H9 (cell line): ENCODE measurements around the gene C12orf57. TPM values are rescaled to one million over a fixed set of nuclear protein-coding genes. Genes with fewer than 3 reads are reported as not detected.

Source experiments
- DNase-seq: peaks from one replicate; pipeline ENCODE4 v3.0.0-alpha.2; 2017
- H2AFZ ChIP-seq: one replicate; pipeline ENCODE4 v1.6.1; 2013; ENCODE audit warnings: mild to moderate bottlenecking, low read length, control low read depth, moderate library complexity
- H2AK5ac ChIP-seq: 2 replicates; pipeline ENCODE4 v1.6.1; 2013; ENCODE audit warnings: low read length, control low read depth, mixed read lengths; ENCODE audit not compliant: insufficient read length
- H2BK120ac ChIP-seq: one replicate; pipeline ENCODE4 v1.6.1; 2013; ENCODE audit warnings: low read depth, mild to moderate bottlenecking, low read length, control low read depth, inconsistent platforms; ENCODE audit not compliant: poor library complexity, severe bottlenecking
- H2BK12ac ChIP-seq: 2 replicates; pipeline ENCODE4 v1.6.1; 2013; ENCODE audit warnings: low read length, control low read depth, mixed read lengths, low read depth; ENCODE audit not compliant: insufficient read length
- H2BK15ac ChIP-seq: 2 replicates; pipeline ENCODE4 v1.6.1; 2013; ENCODE audit warnings: low read depth, low read length, control low read depth
- H2BK20ac ChIP-seq: one replicate; pipeline ENCODE4 v1.6.1; 2013; ENCODE audit warnings: low read depth, mild to moderate bottlenecking, low read length, control low read depth, inconsistent platforms; ENCODE audit not compliant: poor library complexity, severe bottlenecking
- H2BK5ac ChIP-seq: 2 replicates; pipeline ENCODE4 v1.6.1; 2013; ENCODE audit warnings: low read length, control low read depth, mixed read lengths; ENCODE audit not compliant: insufficient read length
- H3K14ac ChIP-seq: 2 replicates; pipeline ENCODE4 v1.6.1; 2013; ENCODE audit warnings: low read length, control low read depth; ENCODE audit not compliant: insufficient read depth
- H3K18ac ChIP-seq: 2 replicates; pipeline ENCODE4 v1.6.1; 2013; ENCODE audit warnings: low read depth, mild to moderate bottlenecking, mixed read lengths, low read length, control low read depth; ENCODE audit not compliant: insufficient read length
- H3K23ac ChIP-seq: 2 replicates; pipeline ENCODE4 v1.6.1; 2013; ENCODE audit warnings: low read length, control low read depth, mixed read lengths, low read depth; ENCODE audit not compliant: insufficient read length
- H3K23me2 ChIP-seq: 2 replicates; pipeline ENCODE4 v1.6.1; 2013; ENCODE audit warnings: low read depth, mild to moderate bottlenecking, mixed read lengths, low read length, control low read depth; ENCODE audit not compliant: insufficient read length, poor library complexity, severe bottlenecking
- H3K27ac ChIP-seq: 2 replicates; pipeline ENCODE4 v1.5.1; 2013; ENCODE audit warnings: low read length, control low read depth, mixed read lengths, low read depth; ENCODE audit not compliant: insufficient read length
- H3K27me3 ChIP-seq: 2 replicates; pipeline ENCODE4 v1.6.1; 2013; ENCODE audit warnings: low read length, control low read depth, inconsistent platforms; ENCODE audit not compliant: insufficient read depth
- H3K4ac ChIP-seq: 2 replicates; pipeline ENCODE4 v1.6.1; 2013; ENCODE audit warnings: low read depth, mild to moderate bottlenecking, control low read depth, inconsistent platforms, low read length, moderate library complexity
- H3K4me1 ChIP-seq: 2 replicates; pipeline ENCODE4 v1.6.1; 2013; ENCODE audit warnings: low read length, control low read depth, inconsistent platforms; ENCODE audit not compliant: insufficient read depth
- H3K4me2 ChIP-seq: 2 replicates; pipeline ENCODE4 v1.6.1; 2013; ENCODE audit warnings: low read length, control low read depth, mixed read lengths; ENCODE audit not compliant: insufficient read length, insufficient read depth
- H3K56ac ChIP-seq: 2 replicates; pipeline ENCODE4 v1.6.1; 2013; ENCODE audit warnings: low read depth, mild to moderate bottlenecking, mixed read lengths, low read length, control low read depth; ENCODE audit not compliant: insufficient read length
- H3K79me1 ChIP-seq: 2 replicates; pipeline ENCODE4 v1.6.1; 2013; ENCODE audit warnings: low read depth, mild to moderate bottlenecking, moderate library complexity, low read length, control low read depth, inconsistent platforms; ENCODE audit not compliant: insufficient read depth, poor library complexity, severe bottlenecking
- H3K79me2 ChIP-seq: 2 replicates; pipeline ENCODE4 v1.6.1; 2013; ENCODE audit warnings: low read length, control low read depth, inconsistent platforms; ENCODE audit not compliant: insufficient read depth
- H3K9ac ChIP-seq: 2 replicates; pipeline ENCODE4 v1.6.1; 2013; ENCODE audit warnings: low read length, control low read depth, mixed read lengths; ENCODE audit not compliant: insufficient read length; ENCODE audit errors: extremely low read depth
- H3K9me3 ChIP-seq: one replicate; pipeline ENCODE4 v1.6.1; 2013; ENCODE audit warnings: low read depth, low read length, inconsistent platforms; ENCODE audit not compliant: control insufficient read depth
- H3T11ph ChIP-seq: one replicate; pipeline ENCODE4 v1.6.1; 2013; ENCODE audit warnings: mild to moderate bottlenecking, low read length, control low read depth, inconsistent platforms
- H4K20me1 ChIP-seq: one replicate; pipeline ENCODE4 v1.6.1; 2013; ENCODE audit not compliant: control insufficient read depth, insufficient read length, insufficient read depth
- H4K5ac ChIP-seq: 2 replicates; pipeline ENCODE4 v1.6.1; 2013; ENCODE audit warnings: low read depth, mild to moderate bottlenecking, mixed read lengths, low read length, control low read depth; ENCODE audit not compliant: insufficient read length
- H4K8ac ChIP-seq: replicated peaks from 2 replicates; pipeline ENCODE4 v1.6.1; 2013; ENCODE audit warnings: low read length, control low read depth, mixed read lengths, low read depth; ENCODE audit not compliant: insufficient read length
- H4K91ac ChIP-seq: 2 replicates; pipeline ENCODE4 v1.6.1; 2013; ENCODE audit warnings: low read depth, mild to moderate bottlenecking, moderate library complexity, mixed read lengths, low read length, control low read depth; ENCODE audit not compliant: insufficient read length
- H3K27ac Mint-ChIP-seq, 3 experiments: 2 replicates in 2 of 3; 3 replicates in 1 of 3; pipeline ENCODE4 v1.8.0; 2020 to 2021; ENCODE audit warnings: mixed read lengths in 3 of 3, mild to moderate bottlenecking in 1 of 3, moderate library complexity in 1 of 3
- H3K27me3 Mint-ChIP-seq: 2 replicates; pipeline ENCODE4 v1.8.0; 2021; ENCODE audit warnings: low read depth, mild to moderate bottlenecking, moderate library complexity, mixed read lengths
- H3K36me3 Mint-ChIP-seq, 3 experiments: 2 replicates in 2 of 3; 3 replicates in 1 of 3; pipeline ENCODE4 v1.8.0; 2020 to 2021; ENCODE audit warnings: low read depth in 3 of 3, mixed read lengths in 3 of 3; ENCODE audit not compliant: insufficient read depth in 1 of 3
- H3K4me1 Mint-ChIP-seq, 2 experiments: 2 replicates each; pipeline ENCODE4 v1.8.0; 2020; ENCODE audit warnings: mixed read lengths in 2 of 2
- H3K4me3 Mint-ChIP-seq, 2 experiments: 2 replicates in 1 of 2; 3 replicates in 1 of 2; pipeline ENCODE4 v1.8.0; 2020 to 2021; ENCODE audit warnings: mild to moderate bottlenecking in 2 of 2, mixed read lengths in 2 of 2, moderate library complexity in 1 of 2
- H3K9me3 Mint-ChIP-seq, 2 experiments: 2 replicates in 1 of 2; 3 replicates in 1 of 2; pipeline ENCODE4 v1.8.0; 2020; ENCODE audit warnings: mild to moderate bottlenecking in 2 of 2, mixed read lengths in 2 of 2, moderate library complexity in 1 of 2
- CTCF ChIP-seq: fragments of 200-600 bp; sonication (generic); conservative IDR thresholded peaks from 3 replicates; pipeline ENCODE4 v1.8.0; 2021; ENCODE audit warnings: antibody characterized with exemption, mild to moderate bottlenecking
- WGBS: extraction: QIAGEN DNeasy Blood & Tissue Kit; methylation state at CpG from one replicate; pipeline ENCODE4 v1.1.7; 2013; ENCODE audit warnings: missing lambda C conversion rate, low lambda C conversion rate, mixed read lengths; ENCODE audit not compliant: insufficient read length; ENCODE audit errors: extremely low coverage; 5-methylcytosine and 5-hydroxymethylcytosine counted together
- total RNA-seq: library from RNA; stranded (reverse); gene quantifications from 2 replicates; pipeline ENCODE4 v1.2.1, GENCODE V29; 2021

The C12orf57 gene
- total RNA-seq, 1 experiment from 2014 or later = 195 TPM

GRCh38 chr12:6899837-6900519, 43.8 kb upstream of the C12orf57 start:
- H4K20me1 ChIP-seq = peaks cover 2% of the 10 kb centered on the region
- H3K27ac Mint-ChIP-seq = no peak overlapping the region
- no peaks in the 10 kb centered on the region for H3K9me3 ChIP-seq
- H3K79me2 ChIP-seq = no peaks in the 10 kb centered on the region
- H3K23me2 ChIP-seq = peaks cover 2% of the 10 kb centered on the region
- H3K4ac ChIP-seq = no peak overlapping the region; the same call in 1 of the 2 replicates
- H3K18ac ChIP-seq = peak overlapping the region; percentile 45
- H4K5ac ChIP-seq = no peak overlapping the region
- no peak overlapping the region for H2BK15ac ChIP-seq
- no peaks in the 10 kb centered on the region for H3K9me3 Mint-ChIP-seq
- H3T11ph ChIP-seq = peak overlapping the region; percentile 47
- no CpG with 5 or more reads among the region's 10 CpGs for WGBS
- H4K91ac ChIP-seq = no peak overlapping the region
- H2BK120ac ChIP-seq = peak overlapping the region; percentile 14
- no peak overlapping the region for H3K27ac ChIP-seq
- H3K79me1 ChIP-seq = no peaks in the 10 kb centered on the region
- peak; percentile 63 for DNase-seq
- H3K27me3 ChIP-seq = no peaks in the 10 kb centered on the region
- H3K4me1 Mint-ChIP-seq = peaks cover 4 to 14% of the 10 kb centered on the region in 2 experiments
- no peak overlapping the region for H3K9ac ChIP-seq
- H2BK12ac ChIP-seq = peak overlapping the region; percentile 28
- no peak overlapping the region for H3K4me2 ChIP-seq
- no peak overlapping the region for H2BK5ac ChIP-seq
- no peak overlapping the region for H3K56ac ChIP-seq
- TF ChIP-seq CTCF = no peak
- no peak overlapping the region for H2AK5ac ChIP-seq
- H2BK20ac ChIP-seq = peak overlapping the region; percentile 93
- H3K23ac ChIP-seq = no peak overlapping the region
- no peak overlapping the region for H3K4me3 Mint-ChIP-seq
- H3K27me3 Mint-ChIP-seq = no peaks in the 10 kb centered on the region; the same call in 1 of the 2 replicates
- H3K36me3 Mint-ChIP-seq = no peaks in the 10 kb centered on the region
- peaks cover 2% of the 10 kb centered on the region; the same call in 1 of the 2 replicates for H3K4me1 ChIP-seq
- peak overlapping the region; percentile 77; the same call in 1 of the 2 replicates for H3K14ac ChIP-seq
- H4K8ac ChIP-seq = no peak overlapping the region
- no peak overlapping the region for H2AFZ ChIP-seq
